GM12892 (cell line): ENCODE measurements around the gene SPON1.

ENCODE experiments used
- DNase-seq: peaks from one replicate; pipeline ENCODE4 v3.0.0; 2011; ENCODE audit not compliant: insufficient read length
- FAIRE-seq: peaks from 2 replicates; lab custom pipeline; 2011; peaks lifted over from hg19 to GRCh38; lab: Jason Lieb, UNC
- POLR2A ChIP-seq: IDR thresholded peaks from 2 replicates; pipeline ENCODE4 v1.6.1; 2011; ENCODE audit warnings: low read depth, low read length, control low read depth
- POLR2AphosphoS5 ChIP-seq: IDR thresholded peaks from 2 replicates; pipeline ENCODE4 v1.6.1; 2011; ENCODE audit warnings: low read depth, low read length, control low read depth
- TAF1 ChIP-seq: IDR thresholded peaks from 2 replicates; pipeline ENCODE4 v1.6.1; 2011; ENCODE audit warnings: low read depth, mild to moderate bottlenecking, control low read depth, low read length, borderline replicate concordance

Gene SPON1

GRCh38 chr11:13999704-14000103 is 37.2 kb downstream of the SPON1 start:
- FAIRE-seq = no peak
- TF ChIP-seq POLR2AphosphoS5 = no peak
- TF ChIP-seq TAF1 = no peak
- no peak for TF ChIP-seq POLR2A
- DNase-seq = no peak

- TF ChIP-seq POLR2A = no peak
- no peak for TF ChIP-seq POLR2AphosphoS5
- no peak for TF ChIP-seq TAF1
- no peak for FAIRE-seq
- DNase-seq = no peak
Observed at GRCh38 chr11:14001597-14001996, 39.1 kb downstream of the SPON1 start.

- no peak for TF ChIP-seq POLR2AphosphoS5
- TF ChIP-seq POLR2A = no peak
- TF ChIP-seq TAF1 = no peak
- no peak for FAIRE-seq
- no peak for DNase-seq
Observed at GRCh38 chr11:14007566-14007965, 45.0 kb downstream of the SPON1 start.

- DNase-seq (no peak), FAIRE-seq (no peak)
- TF ChIP-seq POLR2A = no peak
- TF ChIP-seq POLR2AphosphoS5 = no peak
- no peak for TF ChIP-seq TAF1
Observed at GRCh38 chr11:14010665-14011064, 48.1 kb downstream of the SPON1 start.

GRCh38 chr11:14012846-14013245 is 50.3 kb downstream of the SPON1 start:
- DNase-seq (no peak), FAIRE-seq (no peak)
- TF ChIP-seq POLR2AphosphoS5 = no peak
- TF ChIP-seq POLR2A = no peak
- no peak for TF ChIP-seq TAF1

- DNase-seq (no peak), FAIRE-seq (no peak)
- no peak for TF ChIP-seq POLR2A
- no peak for TF ChIP-seq TAF1
- TF ChIP-seq POLR2AphosphoS5 = no peak
Observed at GRCh38 chr11:14015711-14016110, 53.2 kb downstream of the SPON1 start.

GRCh38 chr11:14018441-14018840 is 55.9 kb downstream of the SPON1 start:
- no peak for FAIRE-seq
- no peak for DNase-seq
- TF ChIP-seq POLR2A (no peak), TAF1 (no peak), POLR2AphosphoS5 (no peak)

GRCh38 chr11:14021738-14022137 is 59.2 kb downstream of the SPON1 start:
- FAIRE-seq (no peak), DNase-seq (no peak)
- TF ChIP-seq TAF1 = no peak
- TF ChIP-seq POLR2A = no peak

- no peak for TF ChIP-seq POLR2AphosphoS5
- TF ChIP-seq TAF1 = no peak
- TF ChIP-seq POLR2A = no peak
- FAIRE-seq (no peak), DNase-seq (no peak)
Observed at GRCh38 chr11:14022251-14022650, 59.7 kb downstream of the SPON1 start.

- FAIRE-seq (no peak), DNase-seq (no peak)
- TF ChIP-seq POLR2A (no peak), TAF1 (no peak), POLR2AphosphoS5 (no peak)
Observed at GRCh38 chr11:14022821-14023220, 60.3 kb downstream of the SPON1 start.

GRCh38 chr11:14026961-14027360 is 64.4 kb downstream of the SPON1 start:
- FAIRE-seq (no peak), DNase-seq (no peak)
- TF ChIP-seq POLR2A (no peak), POLR2AphosphoS5 (no peak), TAF1 (no peak)

- no peak for TF ChIP-seq TAF1
- no peak for TF ChIP-seq POLR2A
- TF ChIP-seq POLR2AphosphoS5 = no peak
- FAIRE-seq = no peak
Observed at GRCh38 chr11:14027525-14027924, 65.0 kb downstream of the SPON1 start.

GRCh38 chr11:14029440-14029839 is 66.9 kb downstream of the SPON1 start:
- FAIRE-seq (no peak), DNase-seq (no peak)
- TF ChIP-seq TAF1 (no peak), POLR2A (no peak), POLR2AphosphoS5 (no peak)

More at GRCh38 chr11:14027525-14027924, 65.0 kb downstream of the SPON1 start:
- no peak for DNase-seq
